ENCODE data around the gene GDPD2.

- no peak for TF ChIP-seq CTCF (IDR thresholded peaks at IDR 0.05)
- no peak for TF ChIP-seq POLR2A (IDR thresholded peaks at IDR 0.05)
These were observed 20.4 kb upstream of the GDPD2 start for GRCh38 chrX:70402721-70403120.

All from heart left ventricle (tissue), 13 donors.